ENCODE results near the gene SRPRA. TPM values are rescaled to one million over a fixed set of nuclear protein-coding genes. Genes with fewer than 3 reads are reported as not detected.

Gene SRPRA
- 43.5 and 59.8 TPM in 2 replicates for total RNA-seq

GRCh38 chr11:126268708-126269579 is at the start of gene SRPRA, which contains the start of gene FOXRED1:
TSS of gene SRPRA (minus strand) at chr11:126268895. CDS start at chr11:126268804, 91 bp downstream.
TSS of gene FOXRED1 (plus strand) at chr11:126269154. CDS start at chr11:126269207, 53 bp downstream.

GRCh38 chr11:126303623-126304456 is 35.1 kb upstream of the SRPRA start, which contains the start of gene DCPS:
TSS of gene DCPS (plus strand) at chr11:126304060. CDS start at chr11:126304081, 21 bp downstream.

GRCh38 chr11:126282736-126283591 is 14.3 kb upstream of the SRPRA start, which contains the start of gene TIRAP:
TSS of gene TIRAP (plus strand) at chr11:126283093. CDS start at chr11:126290895, 7,802 bp downstream.

Other genes starting within 250 kb of the SRPRA start
- 4.9 and 31.2 TPM in 2 replicates for gene CDON, start 206.0 kb downstream of the SRPRA start, total RNA-seq
- 34.5 and 48.0 TPM in 2 replicates for gene RPUSD4, start 57.2 kb downstream of the SRPRA start, total RNA-seq
- gene FAM118B, start 57.1 kb downstream of the SRPRA start, total RNA-seq: 15.1 and 15.6 TPM in 2 replicates
- gene FOXRED1, start 259 bp upstream of the SRPRA start, total RNA-seq: 11.8 and 13.7 TPM in 2 replicates
- 2.3 and 3.2 TPM in 2 replicates for gene TIRAP, start 14.2 kb upstream of the SRPRA start, total RNA-seq
- gene DCPS, start 35.2 kb upstream of the SRPRA start, total RNA-seq: 9.5 and 9.9 TPM in 2 replicates
- 30.3 and 64.6 TPM in 2 replicates for gene ST3GAL4, start 86.8 kb upstream of the SRPRA start, total RNA-seq

All from bronchial smooth muscle cell (primary cell).